HL-60 (cell line): ENCODE data around the gene SLC9A3.

Experiments
- POLR2AphosphoS5 ChIP-seq: IDR thresholded peaks from 2 replicates; pipeline ENCODE4 v1.6.1; 2012; ENCODE audit warnings: low read depth
- TF ChIP-seq, protein P1 (sequence below): IDR thresholded peaks from one replicate; pipeline ENCODE4 v1.5.1; 2011; ENCODE audit warnings: low read length, control low read depth, inconsistent platforms; ENCODE audit not compliant: insufficient read depth
- TF ChIP-seq, protein P2 (sequence below): IDR thresholded peaks from 2 replicates; pipeline ENCODE4 v1.6.1; 2012; ENCODE audit warnings: low read depth; ENCODE audit not compliant: insufficient replicate concordance

DNA sequence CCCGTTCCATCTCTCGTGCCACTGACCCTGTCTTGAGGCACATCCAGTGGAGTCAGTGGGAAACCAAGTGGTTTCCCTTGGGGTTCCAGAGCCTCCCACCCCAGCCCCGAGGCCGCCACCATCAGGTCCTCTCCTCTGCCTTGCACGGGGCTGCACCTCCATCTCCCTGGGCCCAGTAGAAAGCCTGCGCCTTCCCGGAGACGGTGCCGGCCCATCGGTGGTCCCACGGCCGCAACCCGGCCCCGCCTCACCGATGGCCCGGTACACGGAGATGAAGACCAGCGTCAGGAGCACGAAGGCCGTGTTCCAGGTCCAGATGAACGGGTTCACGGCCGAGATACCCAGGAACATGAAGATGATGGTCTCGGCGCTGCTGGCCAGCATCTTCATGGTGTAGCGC, 41.2 kb downstream of the SLC9A3 start:
- TF ChIP-seq, protein P1, sequence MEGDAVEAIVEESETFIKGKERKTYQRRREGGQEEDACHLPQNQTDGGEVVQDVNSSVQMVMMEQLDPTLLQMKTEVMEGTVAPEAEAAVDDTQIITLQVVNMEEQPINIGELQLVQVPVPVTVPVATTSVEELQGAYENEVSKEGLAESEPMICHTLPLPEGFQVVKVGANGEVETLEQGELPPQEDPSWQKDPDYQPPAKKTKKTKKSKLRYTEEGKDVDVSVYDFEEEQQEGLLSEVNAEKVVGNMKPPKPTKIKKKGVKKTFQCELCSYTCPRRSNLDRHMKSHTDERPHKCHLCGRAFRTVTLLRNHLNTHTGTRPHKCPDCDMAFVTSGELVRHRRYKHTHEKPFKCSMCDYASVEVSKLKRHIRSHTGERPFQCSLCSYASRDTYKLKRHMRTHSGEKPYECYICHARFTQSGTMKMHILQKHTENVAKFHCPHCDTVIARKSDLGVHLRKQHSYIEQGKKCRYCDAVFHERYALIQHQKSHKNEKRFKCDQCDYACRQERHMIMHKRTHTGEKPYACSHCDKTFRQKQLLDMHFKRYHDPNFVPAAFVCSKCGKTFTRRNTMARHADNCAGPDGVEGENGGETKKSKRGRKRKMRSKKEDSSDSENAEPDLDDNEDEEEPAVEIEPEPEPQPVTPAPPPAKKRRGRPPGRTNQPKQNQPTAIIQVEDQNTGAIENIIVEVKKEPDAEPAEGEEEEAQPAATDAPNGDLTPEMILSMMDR, result no peak
- TF ChIP-seq POLR2AphosphoS5, result no peak
- TF ChIP-seq, protein P2, sequence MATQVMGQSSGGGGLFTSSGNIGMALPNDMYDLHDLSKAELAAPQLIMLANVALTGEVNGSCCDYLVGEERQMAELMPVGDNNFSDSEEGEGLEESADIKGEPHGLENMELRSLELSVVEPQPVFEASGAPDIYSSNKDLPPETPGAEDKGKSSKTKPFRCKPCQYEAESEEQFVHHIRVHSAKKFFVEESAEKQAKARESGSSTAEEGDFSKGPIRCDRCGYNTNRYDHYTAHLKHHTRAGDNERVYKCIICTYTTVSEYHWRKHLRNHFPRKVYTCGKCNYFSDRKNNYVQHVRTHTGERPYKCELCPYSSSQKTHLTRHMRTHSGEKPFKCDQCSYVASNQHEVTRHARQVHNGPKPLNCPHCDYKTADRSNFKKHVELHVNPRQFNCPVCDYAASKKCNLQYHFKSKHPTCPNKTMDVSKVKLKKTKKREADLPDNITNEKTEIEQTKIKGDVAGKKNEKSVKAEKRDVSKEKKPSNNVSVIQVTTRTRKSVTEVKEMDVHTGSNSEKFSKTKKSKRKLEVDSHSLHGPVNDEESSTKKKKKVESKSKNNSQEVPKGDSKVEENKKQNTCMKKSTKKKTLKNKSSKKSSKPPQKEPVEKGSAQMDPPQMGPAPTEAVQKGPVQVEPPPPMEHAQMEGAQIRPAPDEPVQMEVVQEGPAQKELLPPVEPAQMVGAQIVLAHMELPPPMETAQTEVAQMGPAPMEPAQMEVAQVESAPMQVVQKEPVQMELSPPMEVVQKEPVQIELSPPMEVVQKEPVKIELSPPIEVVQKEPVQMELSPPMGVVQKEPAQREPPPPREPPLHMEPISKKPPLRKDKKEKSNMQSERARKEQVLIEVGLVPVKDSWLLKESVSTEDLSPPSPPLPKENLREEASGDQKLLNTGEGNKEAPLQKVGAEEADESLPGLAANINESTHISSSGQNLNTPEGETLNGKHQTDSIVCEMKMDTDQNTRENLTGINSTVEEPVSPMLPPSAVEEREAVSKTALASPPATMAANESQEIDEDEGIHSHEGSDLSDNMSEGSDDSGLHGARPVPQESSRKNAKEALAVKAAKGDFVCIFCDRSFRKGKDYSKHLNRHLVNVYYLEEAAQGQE, result no peak
